HuH-7 (cell line): ENCODE data around the gene BRINP3.

Experiments used
- DNase-seq: peaks from one replicate; pipeline ENCODE4 v3.0.0; 2011; ENCODE audit warnings: low spot score

Gene BRINP3

GRCh38 chr1:190322274-190322673, 155.4 kb downstream of the BRINP3 start:
- DNase-seq, result no peak

GRCh38 chr1:190320952-190321351, 156.7 kb downstream of the BRINP3 start:
- no peak for DNase-seq

GRCh38 chr1:190312763-190313162, 164.9 kb downstream of the BRINP3 start:
- DNase-seq, result no peak

GRCh38 chr1:190303501-190303900, 174.2 kb downstream of the BRINP3 start:
- no peak for DNase-seq

GRCh38 chr1:190296453-190296852, 181.2 kb downstream of the BRINP3 start:
- no peak for DNase-seq

- DNase-seq, result no peak
Observed at GRCh38 chr1:190289897-190290296, 187.8 kb downstream of the BRINP3 start.

GRCh38 chr1:190286111-190286510, 191.6 kb downstream of the BRINP3 start:
- DNase-seq, result no peak

- no peak for DNase-seq
Observed at GRCh38 chr1:190277107-190277506, 200.6 kb downstream of the BRINP3 start.

- no peak for DNase-seq
Observed at GRCh38 chr1:190274721-190275120, 202.9 kb downstream of the BRINP3 start.

- no peak for DNase-seq
Observed at GRCh38 chr1:190273161-190273560, 204.5 kb downstream of the BRINP3 start.

GRCh38 chr1:190262538-190262937, 215.1 kb downstream of the BRINP3 start:
- DNase-seq, result no peak

- no peak for DNase-seq
Observed at GRCh38 chr1:190259424-190259823, 218.2 kb downstream of the BRINP3 start.

- no peak for DNase-seq
Observed at GRCh38 chr1:190258003-190258402, 219.7 kb downstream of the BRINP3 start.

- no peak for DNase-seq
Observed at GRCh38 chr1:190252046-190252445, 225.6 kb downstream of the BRINP3 start.

- no peak for DNase-seq
Observed at GRCh38 chr1:190250368-190250767, 227.3 kb downstream of the BRINP3 start.

- no peak for DNase-seq
Observed at GRCh38 chr1:190244406-190244805, 233.3 kb downstream of the BRINP3 start.

- no peak for DNase-seq
Observed at GRCh38 chr1:190243056-190243455, 234.6 kb downstream of the BRINP3 start.

- DNase-seq, result no peak
Observed at GRCh38 chr1:190226006-190226405, 251.7 kb downstream of the BRINP3 start.

GRCh38 chr1:190212450-190212849, 265.2 kb downstream of the BRINP3 start:
- no peak for DNase-seq

GRCh38 chr1:190207733-190208132, 269.9 kb downstream of the BRINP3 start:
- DNase-seq, result no peak

- DNase-seq, result no peak
Observed at GRCh38 chr1:190205713-190206112, 272.0 kb downstream of the BRINP3 start.

- DNase-seq, result no peak
Observed at GRCh38 chr1:190196020-190196419, 281.6 kb downstream of the BRINP3 start.

GRCh38 chr1:190193508-190194115, 284.1 kb downstream of the BRINP3 start:
- no peak for DNase-seq

GRCh38 chr1:190192627-190193026, 285.0 kb downstream of the BRINP3 start:
- DNase-seq, result no peak

GRCh38 chr1:190183588-190183987, 294.1 kb downstream of the BRINP3 start:
- no peak for DNase-seq
